Kidney (tissue), 14 donors: ENCODE results near the gene P2RY2. TPM values are rescaled to one million over a fixed set of nuclear protein-coding genes. Genes with fewer than 3 reads are reported as not detected.
"Not testable (repeated sequence)": the region's sequence is repeated elsewhere in the genome, so short reads cannot be mapped to it uniquely, and the experiment has no call there.

ENCODE experiments used
- DNase-seq, 5 donors: peaks; one replicate each; pipeline ENCODE4 v3.0.0-alpha.2; 2013 to 2020
- FAIRE-seq: peaks from 2 replicates; lab custom pipeline; 2012; peaks lifted over from hg19 to GRCh38; lab: Jason Lieb, UNC
- H3K27ac ChIP-seq, 2 donors: one replicate each; pipeline ENCODE4 v1.7.0; 2013; ENCODE audit warnings: low read depth in 2 of 2, low read length in 2 of 2, inconsistent platforms in 1 of 2
- H3K27me3 ChIP-seq: one replicate; pipeline ENCODE4 v1.7.1; 2013; ENCODE audit warnings: low read length, inconsistent platforms; ENCODE audit not compliant: control insufficient read depth, insufficient read depth
- H3K36me3 ChIP-seq, 3 donors: one replicate each; pipeline versions ENCODE4 v1.7.0 to v1.7.1; 2013; ENCODE audit warnings: low read length in 3 of 3, control low read depth in 1 of 3, inconsistent platforms in 1 of 3; ENCODE audit not compliant: insufficient read depth in 3 of 3, control insufficient read depth in 2 of 3
- H3K4me1 ChIP-seq, 3 donors: one replicate each; pipeline versions ENCODE4 v1.7.0 to v1.7.1; 2013; ENCODE audit warnings: low read length in 3 of 3, inconsistent platforms in 1 of 3, low read depth in 1 of 3; ENCODE audit not compliant: control insufficient read depth in 2 of 3, insufficient read depth in 2 of 3
- H3K4me3 ChIP-seq, 3 donors: one replicate each; pipeline versions ENCODE4 v1.7.0 to v1.8.1; 2013; ENCODE audit warnings: low read length in 3 of 3, control low read depth in 1 of 3, inconsistent platforms in 1 of 3
- H3K9ac ChIP-seq, 3 donors: one replicate each; pipeline versions ENCODE4 v1.7.0 to v1.7.1; 2013; ENCODE audit warnings: low read length in 3 of 3, control low read depth in 1 of 3, inconsistent platforms in 1 of 3
- H3K9me3 ChIP-seq, 3 donors: one replicate each; pipeline versions ENCODE4 v1.7.0 to v1.7.1; 2013; ENCODE audit warnings: low read length in 3 of 3, control low read depth in 1 of 3, inconsistent platforms in 1 of 3; ENCODE audit not compliant: control insufficient read depth in 2 of 3, insufficient read depth in 1 of 3
- CTCF ChIP-seq: IDR thresholded peaks from 3 replicates; pipeline ENCODE4 v1.5.1; 2012; ENCODE audit warnings: mild to moderate bottlenecking, moderate library complexity, borderline replicate concordance; ENCODE audit not compliant: insufficient read depth; ENCODE audit errors: extremely low read depth
- intact Hi-C: fragments of 100-400 bp; cut with DNase I; formaldehyde crosslinking; loops from one replicate; pipeline ENCODE4 v1.11.1; 2022
- polyA plus RNA-seq: library from polyadenylated mRNA; stranded (reverse); fragments of 350-450 nt; fragmentation: Illumina TruSeq; extraction: RNeasy Lipid Tissue Mini Kit (QIAGEN cat#74804); gene quantifications from one replicate; pipeline ENCODE4 v1.2.3, GENCODE V29; 2014; ENCODE audit warnings: low read depth, low replicate concordance; ENCODE audit not compliant: insufficient read depth
- total RNA-seq: library from RNA; stranded (reverse); fragmentation: NEBNext Ultra II Directional; extraction: Animal tissue kit (Norgen Biotek cat#: 25700); gene quantifications from one replicate; pipeline ENCODE4 v1.2.1, GENCODE V29; 2021
- donor health status: control.
- donor health status: control.
- donor health status: control.
- donor health status: control.
- donor health status: control.
- donor health status: DM: yes; HTN: yes; CAD: no.
- donor health status: Normal renal cell carcinoma (clear cell type).

The P2RY2 gene
- total and polyA plus RNA-seq, 2 donors from 2014 or later, result 1.3 to 9.7 TPM

- TF ChIP-seq CTCF, result no peak
- H3K9me3 ChIP-seq, result no peaks in the 10 kb centered on the region
- no peak overlapping the region for H3K27ac ChIP-seq
- no peaks in the 10 kb centered on the region for H3K4me1 ChIP-seq
- H3K36me3 ChIP-seq, result no peaks in the 10 kb centered on the region
- H3K27me3 ChIP-seq, result no peaks in the 10 kb centered on the region
- peak in 2 of 5 donors; percentile 47 to 63 for DNase-seq
- H3K9ac ChIP-seq, result no peak overlapping the region
- FAIRE-seq, result no peak
- intact Hi-C loops, result no loop called here
- no peak overlapping the region for H3K4me3 ChIP-seq
Measured at GRCh38 chr11:73229321-73229895, 11.3 kb downstream of the P2RY2 start.

DNA sequence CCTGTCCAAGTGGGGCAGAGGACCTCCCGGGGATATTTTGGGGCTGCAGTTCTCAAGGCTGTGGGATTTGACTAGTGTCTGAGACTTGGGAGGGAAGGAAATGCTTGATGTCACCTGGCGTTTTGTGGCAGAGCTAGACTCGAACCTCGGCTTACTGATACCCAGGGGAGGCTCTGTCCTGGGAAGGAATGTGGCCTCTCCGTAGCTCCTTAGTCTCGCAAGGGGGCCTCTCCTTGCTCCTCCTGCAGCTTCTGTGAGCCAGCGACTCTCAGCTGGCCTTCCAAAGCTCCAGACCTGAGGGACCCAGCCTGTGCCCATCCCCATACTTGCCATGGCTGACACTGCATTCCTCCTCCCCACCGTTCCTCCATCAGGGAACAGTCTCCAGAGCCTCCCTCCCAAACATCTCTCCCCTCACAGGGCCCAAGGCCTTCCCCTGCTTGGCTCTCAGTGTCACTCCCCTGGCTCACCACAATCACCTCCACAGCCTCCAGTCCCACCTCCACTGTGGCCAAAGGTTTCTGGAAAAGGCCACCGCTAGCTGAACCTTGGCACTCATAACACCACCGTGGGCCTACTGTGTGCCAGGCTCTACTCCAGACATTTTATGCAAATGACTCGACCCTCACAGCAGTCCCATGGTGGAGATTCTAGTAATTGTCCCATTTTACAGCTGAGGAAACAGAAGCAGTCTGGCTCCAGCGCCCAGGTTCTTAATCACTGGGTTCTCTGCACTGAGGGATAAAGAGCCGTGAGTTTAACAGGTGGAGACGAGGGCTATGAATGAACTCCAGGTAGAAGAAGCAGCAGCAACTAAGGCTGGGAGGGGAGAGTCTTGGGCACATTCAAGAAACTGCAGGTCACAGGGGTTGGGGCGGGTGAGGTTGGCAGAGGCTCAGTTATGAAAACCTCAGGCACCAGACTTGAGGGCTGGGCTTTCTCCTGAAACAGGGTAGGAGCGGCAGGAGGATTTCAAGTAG is 12.1 kb downstream of the P2RY2 start:
- intact Hi-C loops, result no loop called here
- no peak for TF ChIP-seq CTCF
- H3K9ac ChIP-seq, result no peak overlapping the region
- no peaks in the 10 kb centered on the region for H3K9me3 ChIP-seq
- H3K4me3 ChIP-seq, result no peak overlapping the region
- H3K27ac ChIP-seq, result no peak overlapping the region
- DNase-seq, result peak in 1 of 5 donors; percentile 6
- H3K36me3 ChIP-seq, result no peaks in the 10 kb centered on the region
- FAIRE-seq, result no peak
- H3K27me3 ChIP-seq, result no peaks in the 10 kb centered on the region
- H3K4me1 ChIP-seq, result no peaks in the 10 kb centered on the region

DNA sequence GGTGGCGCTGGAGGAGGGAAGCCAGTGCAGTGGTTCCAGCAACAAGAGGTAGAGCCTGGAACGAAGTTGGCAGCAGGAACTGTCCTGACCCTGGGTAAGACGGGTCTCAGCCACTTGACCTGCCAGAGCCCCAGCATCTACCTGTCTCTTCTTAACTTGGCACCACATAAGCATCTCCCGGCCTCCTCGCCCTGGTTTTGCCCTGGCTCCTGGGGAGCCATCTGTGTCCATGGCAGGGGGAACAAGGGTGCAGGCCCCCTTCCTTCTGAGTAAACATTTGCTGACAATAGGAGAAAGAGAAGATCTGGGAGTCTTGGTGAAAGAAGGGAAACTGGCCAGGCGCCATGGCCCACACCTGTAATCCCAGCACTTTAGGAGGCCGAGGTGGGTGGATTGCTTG is 12.8 kb downstream of the P2RY2 start:
- intact Hi-C loops, result no loop called here
- Histone ChIP-seq H3K27me3 (no peaks in the 10 kb centered on the region), H3K27ac (no peak overlapping the region), H3K4me3 (no peak overlapping the region), H3K4me1 (no peaks in the 10 kb centered on the region), H3K9me3 (no peaks in the 10 kb centered on the region), H3K36me3 (no peaks in the 10 kb centered on the region), H3K9ac (no peak overlapping the region)
- peak in 2 of 5 donors; percentile 4 to 48 for DNase-seq
- FAIRE-seq, result no peak
- no peak for TF ChIP-seq CTCF

- H3K9ac ChIP-seq, H3K9me3 ChIP-seq, H3K27ac ChIP-seq, H3K4me3 ChIP-seq, FAIRE-seq, H3K4me1 ChIP-seq, intact Hi-C loops, H3K27me3 ChIP-seq, H3K36me3 ChIP-seq: not testable (repeated sequence)
- DNase-seq, result peak in 1 of 5 donors; percentile 22
Measured at GRCh38 chr11:73232487-73232886, 14.4 kb downstream of the P2RY2 start.
